Measurements from ENCODE around the gene SF3A1.
"Not testable (repeated sequence)": the region's sequence is repeated elsewhere in the genome, so short reads cannot be mapped to it uniquely, and the experiment has no call there.

The SF3A1 gene

GRCh38 chr22:30348404-30348803, 8.3 kb downstream of the SF3A1 start:
- DNase-seq (ENCODE audit: low read depth in 3 of 3), result no peak

DNA sequence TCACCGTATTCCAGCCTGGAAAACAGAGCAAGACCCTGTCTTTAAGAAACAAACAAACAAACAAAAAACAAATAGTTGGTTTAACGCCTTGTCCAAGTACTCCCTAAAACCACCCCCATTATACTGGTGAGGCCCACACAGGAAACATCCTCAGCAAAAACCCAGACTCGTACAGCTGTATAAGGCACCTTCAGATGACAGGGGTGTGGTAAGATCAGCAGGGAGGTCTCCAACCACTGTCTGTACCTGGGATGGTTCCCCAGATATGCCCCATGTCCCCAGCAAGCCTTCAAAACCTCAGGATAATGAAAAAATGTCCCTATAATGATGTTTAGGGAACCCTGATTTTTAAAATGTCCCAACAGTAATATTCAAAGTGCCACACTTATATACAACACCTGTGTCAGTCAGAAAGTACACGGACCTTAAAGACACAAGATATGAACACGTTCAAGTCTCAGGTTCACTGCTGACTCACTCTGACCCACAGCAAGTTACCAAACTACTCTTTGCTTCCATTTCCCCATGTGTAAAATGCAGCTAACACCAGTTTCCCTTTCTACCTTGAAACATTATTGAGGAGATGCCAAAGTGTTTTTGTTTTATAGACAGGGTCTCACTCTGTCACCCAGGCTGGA, 9.3 kb downstream of the SF3A1 start:
- DNase-seq (ENCODE audit: low read depth in 3 of 3), result no peak

GRCh38 chr22:30344447-30345200, 12.1 kb downstream of the SF3A1 start:
- DNase-seq (ENCODE audit: low read depth in 3 of 3), result peak in 1 of 3 donors; percentile 41

GRCh38 chr22:30340911-30341685, 15.6 kb downstream of the SF3A1 start:
- DNase-seq (ENCODE audit: low read depth in 3 of 3), result no peak

DNA sequence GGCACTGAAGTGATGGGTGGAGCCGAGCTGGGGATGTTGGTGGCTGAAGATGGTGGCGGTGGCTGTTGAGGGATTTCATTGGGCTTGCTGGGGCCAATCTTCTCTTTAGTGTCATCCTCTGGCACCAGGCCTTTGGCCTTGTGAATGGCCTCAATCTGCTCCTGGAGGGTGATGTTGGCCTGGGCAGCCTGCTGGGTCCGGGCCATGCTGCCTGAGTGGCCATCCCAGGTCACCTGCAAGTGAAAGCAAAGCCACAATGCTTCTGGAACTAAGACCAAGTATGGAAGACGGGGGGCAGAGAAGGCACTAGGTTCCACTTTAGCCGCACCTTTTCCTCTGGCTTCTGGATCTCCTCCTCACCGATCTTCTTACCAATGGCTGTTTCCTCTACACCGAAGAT, 17.9 kb downstream of the SF3A1 start:
- DNase-seq (ENCODE audit: low read depth in 3 of 3), result no peak

- DNase-seq (ENCODE audit: low read depth in 3 of 3), result not testable (repeated sequence)
Observed at GRCh38 chr22:30338341-30338740, 18.4 kb downstream of the SF3A1 start.

DNA sequence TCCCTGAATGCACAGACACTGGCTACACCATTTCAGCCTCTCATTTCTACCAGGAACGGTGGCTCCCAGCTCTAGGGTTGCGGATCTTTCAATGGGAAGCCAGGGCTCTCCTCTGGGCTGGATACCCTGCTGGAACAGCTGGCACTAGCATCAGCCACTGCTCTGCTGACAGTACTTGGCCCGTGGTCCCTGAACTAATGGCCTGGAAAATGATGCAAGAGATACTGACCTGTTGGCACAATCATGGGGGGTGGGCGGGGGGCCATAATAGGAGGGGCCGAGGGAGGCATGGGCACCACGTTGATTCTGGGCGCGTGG, 19.3 kb downstream of the SF3A1 start:
- DNase-seq (ENCODE audit: low read depth in 3 of 3), result no peak

- DNase-seq (ENCODE audit: low read depth in 3 of 3), result no peak
Observed at GRCh38 chr22:30336752-30337460, 19.8 kb downstream of the SF3A1 start.

GRCh38 chr22:30335236-30335635, 21.5 kb downstream of the SF3A1 start:
- no peak for DNase-seq (ENCODE audit: low read depth in 3 of 3)

- DNase-seq (ENCODE audit: low read depth in 3 of 3), result no peak
Observed at GRCh38 chr22:30334646-30335045, 22.0 kb downstream of the SF3A1 start.

DNA sequence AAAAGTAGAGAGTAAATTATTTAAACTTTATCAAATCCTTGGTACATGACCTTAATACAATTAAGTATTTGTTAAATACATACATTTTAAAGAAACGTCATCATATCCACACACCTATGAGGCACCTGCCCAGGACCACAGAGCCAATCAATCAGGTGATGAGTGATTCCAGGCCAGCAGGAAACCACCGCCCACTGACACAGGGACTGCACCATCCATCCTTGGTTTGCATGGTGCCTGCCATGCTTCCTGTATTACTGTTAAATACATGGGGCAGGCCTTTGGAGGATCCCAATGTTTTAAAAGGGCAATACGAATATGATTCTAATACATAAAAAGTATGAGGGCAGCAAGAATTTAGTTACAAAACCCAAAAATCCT, 23.0 kb downstream of the SF3A1 start:
- DNase-seq (ENCODE audit: low read depth in 3 of 3), result no peak

DNA sequence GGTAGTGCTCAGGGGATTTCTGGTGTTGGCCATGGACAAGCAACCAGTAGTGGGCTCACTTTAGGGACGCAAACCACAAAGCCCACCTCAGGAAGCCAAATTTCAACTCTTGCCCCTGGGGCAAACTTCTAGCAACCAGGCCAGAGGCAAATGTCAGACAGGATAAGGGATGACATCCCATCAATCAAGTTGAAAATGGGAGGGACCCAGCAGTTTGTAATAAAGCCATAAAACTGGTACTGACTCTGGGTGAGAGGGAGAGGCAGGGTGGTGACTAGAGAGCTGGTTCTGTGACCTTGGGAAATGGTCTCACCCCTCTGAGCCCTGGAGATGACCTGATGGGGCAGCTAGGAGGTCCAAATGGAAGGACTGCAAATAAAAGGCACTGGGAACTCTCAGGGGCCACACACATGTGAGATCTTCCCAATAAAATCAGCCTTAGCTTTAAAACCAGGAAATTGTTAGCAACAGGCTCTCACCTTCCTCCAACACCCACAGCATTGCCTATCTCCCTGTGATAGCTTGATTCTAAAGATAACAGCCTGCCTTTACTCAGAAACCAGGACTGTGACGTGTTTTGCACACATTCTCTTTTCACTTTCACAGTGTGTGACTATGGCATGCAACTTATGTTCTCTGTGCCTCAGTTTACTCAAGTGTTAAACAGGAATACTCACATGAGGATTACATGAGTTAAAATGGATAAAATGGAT, 23.5 kb downstream of the SF3A1 start:
- DNase-seq (ENCODE audit: low read depth in 3 of 3), result no peak

- DNase-seq (ENCODE audit: low read depth in 3 of 3), result no peak
Observed at GRCh38 chr22:30332551-30332950, 24.1 kb downstream of the SF3A1 start.

DNA sequence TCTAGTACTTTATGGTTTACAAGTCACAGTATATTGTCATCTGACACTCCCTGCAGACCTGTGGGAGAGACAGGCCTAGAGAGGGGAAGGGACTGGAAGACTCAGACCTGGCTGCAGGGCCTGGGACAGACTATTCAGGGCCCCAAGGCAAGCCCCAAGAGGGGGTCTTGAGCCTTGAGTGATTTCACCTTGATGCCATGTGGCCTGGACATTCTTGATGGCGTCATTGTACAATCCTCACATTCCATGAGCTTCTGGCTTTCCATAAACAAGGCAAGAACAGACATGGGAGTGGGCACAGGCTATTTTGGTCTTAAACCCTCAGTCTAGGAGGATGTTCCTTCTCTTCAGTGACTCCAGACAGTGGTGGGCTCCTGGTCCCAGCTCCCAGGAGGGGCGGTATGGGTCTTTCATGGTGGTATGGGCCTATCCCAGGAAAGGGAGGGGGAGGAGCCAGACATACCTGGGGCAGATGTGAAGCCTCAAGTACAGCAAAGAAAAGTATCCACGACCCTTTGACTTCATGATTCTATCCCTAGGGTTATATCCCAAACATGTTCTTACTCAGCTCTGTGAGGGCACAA, 28.1 kb downstream of the SF3A1 start:
- no peak for DNase-seq (ENCODE audit: low read depth in 3 of 3)

DNA sequence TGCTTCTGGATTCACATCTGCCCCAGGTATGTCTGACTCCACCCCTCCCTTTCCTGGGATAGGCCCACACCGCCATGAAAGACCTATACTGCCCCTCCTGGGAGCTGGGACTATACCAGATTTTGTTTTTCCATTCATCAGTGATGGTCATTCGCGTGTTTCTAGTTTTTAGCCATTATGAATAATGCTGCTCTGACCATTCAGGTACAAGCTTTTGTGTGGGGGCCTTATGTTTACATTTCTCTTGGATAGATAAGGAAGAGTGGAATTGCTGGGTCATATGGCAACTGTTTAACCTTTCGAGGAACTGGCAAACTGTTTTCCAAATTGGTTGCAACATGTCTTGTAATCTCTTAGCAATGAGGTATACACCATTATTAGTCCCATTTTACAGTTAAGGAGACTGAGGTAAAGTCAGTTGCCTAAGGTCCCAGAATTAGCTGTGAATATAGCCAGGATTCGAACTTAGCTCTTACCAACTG, 28.8 kb downstream of the SF3A1 start:
- no peak for DNase-seq (ENCODE audit: low read depth in 3 of 3)

- peak; percentile 84 to 95 (median 89) for DNase-seq (ENCODE audit: low read depth in 3 of 3)
Observed at GRCh38 chr22:30326706-30327362, 29.9 kb downstream of the SF3A1 start, which contains the start of gene TBC1D10A. Gene TBC1D10A, minus strand, starts transcription at chr22:30326941. Its CDS starts 60 bp downstream, at chr22:30326881.

DNA sequence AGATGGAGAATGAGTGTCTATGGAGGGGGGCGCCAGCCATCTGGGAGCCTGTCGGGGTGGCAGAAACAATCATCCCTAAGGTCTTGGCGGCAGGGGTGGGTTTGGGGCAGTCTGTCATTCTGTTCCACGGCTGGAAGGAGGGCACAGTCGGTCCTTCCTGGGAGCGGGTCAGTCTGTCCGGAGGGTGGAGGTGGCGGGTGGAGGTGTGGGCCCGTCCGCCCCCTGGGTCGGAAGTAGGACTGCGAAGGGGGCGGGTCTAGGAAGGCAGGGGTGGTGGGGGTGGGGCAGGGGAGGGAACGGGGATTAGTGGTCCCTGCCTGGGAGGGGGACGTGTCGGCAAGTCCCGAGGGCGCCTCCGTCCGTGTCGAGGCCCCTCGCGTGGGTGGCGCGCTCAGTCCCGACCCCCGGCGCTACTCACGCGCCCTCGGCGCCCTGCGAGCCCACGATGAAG, 30.4 kb downstream of the SF3A1 start:
- DNase-seq (ENCODE audit: low read depth in 3 of 3), result no peak

- DNase-seq (ENCODE audit: low read depth in 3 of 3), result no peak
Observed at GRCh38 chr22:30325724-30326254, 30.9 kb downstream of the SF3A1 start.

DNA sequence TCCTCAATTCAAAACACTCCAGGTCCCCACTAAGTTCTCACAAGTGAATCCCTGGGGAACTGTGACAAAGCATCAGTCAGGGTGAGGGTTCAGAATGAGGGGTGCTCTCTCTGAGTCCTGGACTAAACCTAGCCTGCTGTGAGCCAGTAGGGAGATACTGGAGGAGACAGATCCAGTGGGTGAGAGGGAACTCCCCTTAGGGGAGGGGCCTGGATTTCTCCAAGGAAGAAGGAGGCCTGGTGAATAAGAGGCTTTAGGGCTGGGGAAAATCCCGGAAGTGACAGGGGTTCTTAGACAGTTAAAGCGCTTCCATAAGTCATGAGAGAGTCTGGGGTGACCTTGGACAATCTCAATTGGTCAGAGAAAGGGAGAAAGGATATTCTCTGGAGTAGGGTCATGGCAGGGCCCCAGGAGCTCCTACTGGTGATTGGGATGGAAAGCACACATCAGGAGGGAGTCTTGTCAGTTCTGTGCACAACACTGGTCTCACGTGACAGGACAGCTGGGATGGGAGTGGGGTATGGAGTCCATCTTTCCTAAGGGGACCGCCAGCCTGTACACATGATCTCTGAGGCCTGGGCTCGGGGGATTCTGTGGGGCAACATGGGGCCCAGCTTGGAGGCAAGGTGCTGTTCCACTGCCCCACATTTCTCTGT, 31.5 kb downstream of the SF3A1 start:
- no peak for DNase-seq (ENCODE audit: low read depth in 3 of 3)
